Neuron (in vitro differentiated cells): ENCODE data around the gene LCE1D.

Experiments used
- H2AFZ ChIP-seq: one replicate; pipeline ENCODE4 v1.6.1; 2013; ENCODE audit warnings: low read depth, mild to moderate bottlenecking, inconsistent platforms, low read length, moderate library complexity
- H3K27me3 ChIP-seq: one replicate; pipeline ENCODE4 v1.6.1; 2013; ENCODE audit warnings: low read length; ENCODE audit not compliant: insufficient read depth
- H3K36me3 ChIP-seq: one replicate; pipeline ENCODE4 v1.6.1; 2013; ENCODE audit warnings: low read length; ENCODE audit not compliant: insufficient read depth
- H3K4me1 ChIP-seq: one replicate; pipeline ENCODE4 v1.6.1; 2013; ENCODE audit warnings: low read length; ENCODE audit not compliant: insufficient read depth
- H3K4me3 ChIP-seq: 2 replicates; pipeline ENCODE4 v1.5.1; 2013; ENCODE audit warnings: mild to moderate bottlenecking, low read length, moderate library complexity
- H3K9me3 ChIP-seq: one replicate; pipeline ENCODE4 v1.6.1; 2013; ENCODE audit warnings: low read length

LCE1D gene, protein sequence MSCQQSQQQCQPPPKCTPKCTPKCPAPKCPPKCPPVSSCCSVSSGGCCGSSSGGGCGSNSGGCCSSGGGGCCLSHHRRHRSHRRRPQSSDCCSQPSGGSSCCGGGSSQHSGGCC

DNA sequence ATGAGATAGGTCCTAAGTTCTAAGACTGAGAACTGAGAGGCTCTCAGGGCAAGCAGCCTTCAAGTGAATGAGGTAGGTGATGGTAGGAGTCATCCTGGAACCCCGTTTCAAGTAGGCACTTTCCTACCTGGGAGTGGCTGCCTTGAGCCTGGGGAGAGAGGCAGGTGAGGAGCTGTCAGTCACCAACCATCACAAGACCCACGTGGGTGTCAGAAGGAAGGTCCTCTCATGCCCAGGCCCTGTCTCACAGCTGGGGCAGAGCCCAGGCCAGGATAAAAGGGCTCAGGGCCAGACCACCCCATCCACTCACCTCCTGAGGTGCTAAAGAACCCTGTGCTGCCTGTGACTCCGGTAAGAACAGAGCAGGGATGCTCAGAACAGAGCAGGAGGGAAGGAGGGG, at the start of gene LCE1D:
TSS of gene LCE1D (plus strand) at position 301 of the 400 bp plus-strand sequence. CDS start 1,074 bp downstream, outside the sequence.
- no peak within 1 kb of the TSS for H2AFZ ChIP-seq
- H3K27me3 ChIP-seq = no peaks in the 10 kb centered on the region
- no peaks in the 10 kb centered on the region for H3K4me1 ChIP-seq
- H3K4me3 ChIP-seq = no peak within 1 kb of the TSS
- H3K9me3 ChIP-seq = no peaks in the 10 kb centered on the region
- H3K36me3 ChIP-seq = no peaks in the 10 kb centered on the region

DNA sequence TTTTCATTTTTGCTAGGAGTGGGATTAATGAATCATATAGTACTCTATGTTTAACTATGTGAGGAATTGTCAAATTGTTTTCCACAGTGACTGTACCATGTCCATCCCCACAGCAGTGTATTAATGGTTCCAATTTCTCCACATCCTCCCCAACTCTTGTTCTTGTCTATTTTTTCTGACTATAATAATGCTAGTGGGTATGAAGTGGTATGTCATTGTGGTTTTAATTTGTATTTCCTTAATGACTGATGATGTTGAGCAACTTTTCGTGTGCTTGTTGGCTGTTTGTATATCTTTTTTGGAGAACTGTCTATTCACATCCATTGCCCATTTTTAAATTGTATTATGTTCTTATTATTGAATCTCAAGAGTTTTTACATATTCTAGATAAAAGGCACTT, 48.7 kb upstream of the LCE1D start:
- Histone ChIP-seq H3K4me3 (no peak overlapping the region), H3K4me1 (no peaks in the 10 kb centered on the region), H3K9me3 (no peaks in the 10 kb centered on the region), H3K36me3 (no peaks in the 10 kb centered on the region), H2AFZ (no peak overlapping the region), H3K27me3 (peaks cover 3% of the 10 kb centered on the region)

DNA sequence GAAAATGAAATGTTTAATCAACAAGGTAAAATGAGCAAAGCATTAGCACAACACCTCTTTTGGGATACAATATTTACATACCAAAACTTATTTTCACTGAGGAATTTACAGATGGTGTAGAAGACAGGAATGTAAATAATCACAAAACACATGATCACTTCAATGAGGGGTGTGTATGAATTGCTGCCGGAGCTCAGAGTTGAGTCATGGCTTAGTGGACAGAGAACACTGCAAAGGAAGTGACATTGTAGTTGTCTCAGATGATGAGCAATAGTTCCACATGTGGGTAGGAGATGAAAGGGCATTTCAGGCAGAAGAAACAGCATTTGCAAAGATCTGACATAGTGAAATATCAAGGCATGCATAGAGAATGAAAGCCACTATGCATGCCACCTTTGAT, 44.3 kb upstream of the LCE1D start:
- Histone ChIP-seq H2AFZ (no peak overlapping the region), H3K4me1 (no peaks in the 10 kb centered on the region), H3K4me3 (no peak overlapping the region), H3K27me3 (no peaks in the 10 kb centered on the region), H3K9me3 (no peaks in the 10 kb centered on the region), H3K36me3 (no peaks in the 10 kb centered on the region)

DNA sequence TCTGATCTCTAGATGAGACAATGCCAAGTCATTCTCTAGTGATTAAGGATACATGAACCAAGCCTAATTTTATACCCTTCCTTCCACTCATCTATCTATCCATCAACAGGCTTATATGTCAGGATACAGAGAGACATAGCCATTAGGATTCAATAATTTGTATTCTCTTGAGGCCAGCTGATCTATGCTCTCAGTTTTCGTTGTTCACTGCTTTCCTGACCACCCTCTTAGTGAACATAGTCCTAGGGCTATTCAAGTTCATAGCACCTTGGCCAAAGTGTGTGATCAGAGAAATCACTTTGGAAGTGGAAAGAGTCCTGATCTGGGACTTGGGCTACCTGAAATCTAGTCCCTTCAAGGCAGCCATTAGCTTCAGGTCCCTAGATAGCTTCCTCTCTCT, 42.9 kb upstream of the LCE1D start:
- Histone ChIP-seq H3K36me3 (no peaks in the 10 kb centered on the region), H2AFZ (no peak overlapping the region), H3K9me3 (no peaks in the 10 kb centered on the region)

DNA sequence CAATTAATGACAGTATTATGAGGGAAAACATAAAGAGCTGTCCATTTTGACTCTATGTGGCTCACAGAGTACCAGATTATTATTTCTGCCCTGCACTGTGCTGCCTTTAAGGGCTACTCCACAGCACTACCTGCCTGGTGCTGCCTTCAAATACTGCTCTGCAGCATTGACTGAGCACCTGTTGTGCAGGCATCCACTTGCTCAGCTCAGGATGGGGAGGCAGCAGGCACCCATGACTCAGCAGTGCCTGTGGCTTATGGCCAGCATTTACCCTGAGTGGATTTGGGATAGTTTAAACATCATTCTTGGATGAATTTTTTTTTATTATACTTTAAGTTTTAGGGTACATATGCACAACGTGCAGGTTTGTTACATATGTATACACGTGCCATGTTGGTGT, 39.6 kb upstream of the LCE1D start:
- no peaks in the 10 kb centered on the region for H3K9me3 ChIP-seq

More for the DNA sequence above, 42.9 kb upstream of the LCE1D start:
- H3K27me3 ChIP-seq = no peaks in the 10 kb centered on the region
- no peaks in the 10 kb centered on the region for H3K4me1 ChIP-seq
- H3K4me3 ChIP-seq = no peak overlapping the region

DNA sequence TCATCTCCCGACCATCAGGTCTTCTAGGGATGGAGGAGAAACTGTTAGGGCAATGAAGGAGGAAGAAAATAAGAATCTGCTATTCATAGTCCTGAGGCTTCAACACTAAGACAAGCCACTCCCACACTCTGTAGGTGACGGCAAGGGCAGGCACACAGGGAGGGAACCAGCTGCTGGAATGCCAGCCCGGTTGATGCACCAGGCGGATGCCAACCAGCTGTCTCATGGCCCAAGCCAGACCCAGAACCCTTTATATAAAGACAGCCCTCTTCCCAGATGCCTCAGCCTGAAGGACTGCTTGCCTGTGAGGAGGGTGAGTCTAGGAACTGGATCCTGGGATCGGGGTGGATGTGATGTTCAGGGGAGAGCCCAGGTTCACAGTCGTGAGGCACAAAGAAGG, 38.8 kb upstream of the LCE1D start, which contains the start of gene KPRP:
TSS of gene KPRP (plus strand) at position 279 of the 400 bp plus-strand sequence. CDS start 1,564 bp downstream, outside the sequence.
- Histone ChIP-seq H3K4me1 (no peaks in the 10 kb centered on the region), H2AFZ (no peak within 1 kb of the TSS), H3K9me3 (no peaks in the 10 kb centered on the region), H3K27me3 (peaks cover 3% of the 10 kb centered on the region), H3K4me3 (no peak within 1 kb of the TSS), H3K36me3 (no peaks in the 10 kb centered on the region)

More for the DNA sequence above, 39.6 kb upstream of the LCE1D start:
- H2AFZ ChIP-seq = no peak overlapping the region
- no peaks in the 10 kb centered on the region for H3K4me1 ChIP-seq
- no peaks in the 10 kb centered on the region for H3K36me3 ChIP-seq
- no peak overlapping the region for H3K4me3 ChIP-seq
- H3K27me3 ChIP-seq = peaks cover 3% of the 10 kb centered on the region

DNA sequence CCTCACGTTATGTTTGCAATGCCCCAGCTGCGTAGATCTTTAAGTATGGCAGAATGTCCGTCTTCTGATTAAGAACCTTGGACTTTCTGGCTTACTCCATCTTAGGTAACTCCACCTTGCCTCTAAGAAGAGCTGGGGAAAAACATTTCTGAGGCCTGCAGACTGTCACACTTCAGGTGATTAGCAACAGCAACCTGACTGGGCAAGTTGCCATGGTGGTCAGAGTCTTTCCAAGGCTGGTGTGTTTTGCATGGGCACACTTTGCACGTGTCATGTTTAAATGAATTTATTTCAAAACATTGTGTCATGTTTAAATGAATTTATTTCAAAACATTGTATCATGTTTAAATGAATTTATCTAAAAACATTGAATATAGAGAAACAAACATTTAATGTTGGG, 37.9 kb upstream of the LCE1D start:
- Histone ChIP-seq H2AFZ (no peak overlapping the region), H3K4me3 (no peak overlapping the region), H3K27me3 (peaks cover 3% of the 10 kb centered on the region), H3K9me3 (no peaks in the 10 kb centered on the region), H3K4me1 (no peaks in the 10 kb centered on the region), H3K36me3 (no peaks in the 10 kb centered on the region)

DNA sequence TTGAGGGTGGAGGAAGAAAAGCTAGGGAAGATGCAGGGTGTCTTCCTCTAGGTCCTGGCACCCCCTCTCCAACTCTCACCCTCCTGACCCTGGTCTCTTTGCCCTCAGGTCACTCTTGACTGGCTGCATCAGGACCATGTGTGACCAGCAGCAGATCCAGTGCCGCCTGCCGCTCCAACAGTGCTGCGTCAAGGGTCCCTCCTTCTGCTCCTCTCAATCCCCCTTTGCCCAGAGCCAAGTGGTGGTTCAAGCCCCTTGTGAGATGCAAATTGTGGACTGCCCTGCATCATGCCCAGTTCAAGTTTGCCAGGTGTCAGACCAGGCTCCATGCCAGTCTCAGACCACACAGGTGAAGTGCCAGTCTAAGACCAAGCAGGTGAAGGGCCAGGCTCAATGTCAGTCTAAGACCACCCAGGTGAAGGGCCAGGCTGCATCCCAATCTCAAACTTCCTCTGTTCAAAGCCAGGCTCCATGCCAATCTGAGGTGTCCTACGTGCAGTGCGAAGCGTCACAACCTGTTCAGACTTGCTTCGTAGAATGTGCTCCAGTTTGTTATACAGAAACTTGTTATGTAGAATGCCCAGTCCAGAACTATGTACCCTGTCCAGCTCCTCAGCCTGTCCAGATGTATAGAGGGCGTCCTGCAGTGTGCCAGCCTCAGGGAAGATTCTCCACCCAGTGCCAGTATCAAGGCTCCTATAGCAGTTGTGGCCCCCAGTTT, 36.9 kb upstream of the LCE1D start:
- Histone ChIP-seq H3K9me3 (no peaks in the 10 kb centered on the region), H2AFZ (no peak overlapping the region), H3K4me3 (no peak overlapping the region), H3K27me3 (peaks cover 3% of the 10 kb centered on the region), H3K4me1 (no peaks in the 10 kb centered on the region), H3K36me3 (no peaks in the 10 kb centered on the region)

DNA sequence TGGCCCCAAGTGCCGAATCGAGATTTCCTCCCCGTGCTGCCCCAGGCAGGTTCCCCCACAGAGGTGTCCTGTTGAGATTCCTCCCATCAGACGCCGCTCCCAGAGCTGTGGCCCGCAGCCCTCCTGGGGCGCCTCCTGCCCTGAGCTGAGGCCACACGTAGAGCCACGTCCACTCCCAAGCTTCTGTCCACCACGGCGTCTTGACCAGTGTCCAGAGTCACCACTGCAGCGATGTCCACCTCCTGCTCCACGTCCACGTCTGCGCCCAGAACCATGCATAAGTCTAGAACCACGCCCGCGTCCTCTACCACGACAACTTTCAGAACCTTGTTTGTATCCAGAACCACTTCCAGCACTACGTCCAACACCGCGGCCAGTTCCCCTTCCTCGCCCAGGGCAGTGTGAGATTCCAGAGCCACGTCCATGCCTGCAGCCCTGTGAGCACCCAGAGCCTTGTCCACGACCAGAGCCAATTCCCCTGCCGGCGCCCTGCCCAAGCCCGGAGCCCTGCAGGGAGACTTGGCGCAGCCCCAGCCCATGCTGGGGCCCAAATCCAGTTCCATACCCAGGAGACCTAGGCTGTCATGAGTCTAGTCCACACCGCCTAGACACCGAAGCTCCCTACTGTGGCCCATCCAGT, 35.9 kb upstream of the LCE1D start:
- Histone ChIP-seq H3K36me3 (no peaks in the 10 kb centered on the region), H3K27me3 (peaks cover 3% of the 10 kb centered on the region), H2AFZ (no peak overlapping the region), H3K4me1 (no peaks in the 10 kb centered on the region), H3K4me3 (no peak overlapping the region), H3K9me3 (no peaks in the 10 kb centered on the region)

DNA sequence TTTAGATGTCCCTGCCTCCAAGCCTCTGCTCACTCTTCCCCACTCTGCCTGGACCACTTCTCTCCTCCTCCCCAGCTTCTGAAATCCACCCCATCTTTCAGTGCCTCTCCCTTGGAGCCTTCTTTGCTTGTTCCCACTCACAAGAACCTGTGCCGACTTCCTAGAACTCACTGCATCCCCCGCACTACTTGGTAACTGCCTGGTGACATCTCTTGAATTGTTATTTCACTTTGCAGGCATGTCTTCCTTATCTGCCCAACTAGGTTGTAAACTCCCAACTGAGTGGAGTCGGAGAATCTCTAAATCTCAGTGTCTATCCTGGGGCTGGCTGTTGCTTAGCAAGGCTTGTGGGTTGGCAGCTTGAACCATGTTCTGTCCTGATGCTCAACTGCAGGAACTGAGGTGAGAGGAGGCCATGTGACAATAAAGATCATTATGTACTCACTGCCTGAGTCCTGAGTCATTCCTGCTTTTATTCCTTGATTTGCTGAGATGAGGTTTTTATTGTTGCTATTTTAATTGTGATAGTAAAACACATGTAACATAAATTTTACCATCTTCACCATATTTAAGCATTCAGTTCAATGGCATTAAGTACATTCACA, 34.8 kb upstream of the LCE1D start:
- H3K36me3 ChIP-seq = no peaks in the 10 kb centered on the region

DNA sequence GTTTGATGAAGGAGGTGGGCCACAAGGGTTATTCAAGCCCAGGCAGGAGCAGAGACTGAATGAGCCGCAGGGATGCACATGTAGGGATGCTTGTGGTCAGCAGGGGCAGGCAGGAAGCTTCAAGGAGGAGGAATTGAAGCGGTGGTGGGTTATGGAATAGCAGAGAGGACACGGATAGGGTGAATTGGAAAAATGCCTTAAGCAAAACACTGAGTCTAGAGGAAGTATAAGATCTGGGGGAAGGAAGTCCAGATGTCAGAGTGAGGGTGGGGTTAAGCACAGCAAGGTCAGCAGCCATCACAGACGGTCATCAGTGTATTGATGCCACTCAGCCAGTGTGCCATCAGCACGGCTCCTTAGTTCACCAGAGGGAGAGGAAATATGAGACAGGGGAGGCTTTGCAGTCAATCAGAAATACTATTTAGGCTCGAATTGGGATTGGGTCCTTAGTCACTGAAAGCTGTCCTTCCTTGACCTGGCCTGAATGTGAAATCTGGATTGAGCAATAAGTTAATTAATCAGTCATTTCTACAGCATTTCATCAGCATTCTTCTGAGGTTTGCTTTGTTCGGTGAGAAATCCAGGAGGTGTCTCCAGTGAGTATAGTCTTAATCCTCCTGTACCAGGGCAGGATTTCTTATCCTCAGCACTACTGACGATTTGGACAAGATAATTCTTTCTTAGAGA, 27.5 kb upstream of the LCE1D start:
- Histone ChIP-seq H3K4me3 (no peak overlapping the region), H3K36me3 (no peaks in the 10 kb centered on the region), H3K4me1 (no peaks in the 10 kb centered on the region), H2AFZ (no peak overlapping the region), H3K9me3 (no peaks in the 10 kb centered on the region), H3K27me3 (no peaks in the 10 kb centered on the region)

More for the DNA sequence above, 34.8 kb upstream of the LCE1D start:
- Histone ChIP-seq H3K9me3 (no peaks in the 10 kb centered on the region), H3K4me1 (no peaks in the 10 kb centered on the region), H2AFZ (no peak overlapping the region), H3K27me3 (peaks cover 3% of the 10 kb centered on the region), H3K4me3 (no peak overlapping the region)

DNA sequence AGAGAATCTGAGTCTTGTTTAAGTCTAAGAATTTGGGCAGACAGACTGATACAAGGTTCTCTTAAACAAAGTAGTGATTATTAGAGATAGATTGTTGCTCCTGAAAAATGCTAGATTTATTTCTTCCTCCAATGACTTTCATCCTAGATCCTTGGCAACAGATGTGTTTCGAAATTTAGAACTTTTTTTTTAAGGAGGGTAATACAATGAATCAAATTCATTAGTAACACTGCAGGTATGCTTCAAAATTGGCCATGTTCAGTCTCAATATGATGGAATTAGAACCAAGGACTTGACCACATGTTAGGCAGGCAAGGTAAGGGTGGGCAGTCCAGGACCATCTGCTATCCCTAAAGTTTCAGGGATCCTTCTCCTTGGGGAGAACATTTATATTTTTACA, 26.1 kb upstream of the LCE1D start:
- Histone ChIP-seq H3K4me3 (no peak overlapping the region), H3K36me3 (no peaks in the 10 kb centered on the region), H3K27me3 (no peaks in the 10 kb centered on the region), H3K4me1 (no peaks in the 10 kb centered on the region), H2AFZ (no peak overlapping the region), H3K9me3 (no peaks in the 10 kb centered on the region)

DNA sequence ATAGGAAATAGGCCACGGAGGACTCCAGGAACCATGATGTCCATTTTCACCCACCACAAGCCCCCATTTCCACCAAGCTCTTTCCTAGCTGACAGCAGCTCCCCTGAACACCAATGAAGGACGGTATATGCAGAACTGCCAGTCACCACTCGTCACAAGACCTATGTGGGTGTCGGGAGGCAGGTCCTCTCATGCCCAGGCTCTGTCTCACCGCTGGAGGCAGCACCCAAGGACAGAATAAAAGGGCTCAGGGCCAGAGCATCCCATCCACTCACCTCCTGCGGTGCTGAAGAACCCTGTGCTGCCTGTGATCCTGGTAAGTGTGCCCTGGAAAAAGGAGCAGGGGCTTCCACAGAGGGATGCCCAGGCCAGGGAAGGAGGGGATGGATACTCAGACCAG, 21.6 kb upstream of the LCE1D start, which contains the start of gene LCE1F:
TSS of gene LCE1F (plus strand) at position 266 of the 400 bp plus-strand sequence. CDS start 1,232 bp downstream, outside the sequence.
- Histone ChIP-seq H3K27me3 (peaks cover 3% of the 10 kb centered on the region), H3K4me1 (no peaks in the 10 kb centered on the region), H3K4me3 (no peak within 1 kb of the TSS), H2AFZ (no peak within 1 kb of the TSS), H3K9me3 (no peaks in the 10 kb centered on the region), H3K36me3 (no peaks in the 10 kb centered on the region)
